PFSK-1 (cell line): Measurements from ENCODE around the gene OR2D3.

Experiments
- FOXP2 ChIP-seq: optimal IDR thresholded peaks from 2 replicates; pipeline ENCODE3; 2011; ENCODE audit warnings: borderline replicate concordance, control low read depth, inconsistent platforms; ENCODE audit not compliant: insufficient read depth; ENCODE audit errors: extremely low read length, extremely low read depth
- POLR2AphosphoS5 ChIP-seq: IDR thresholded peaks from 2 replicates; pipeline ENCODE4 v1.6.1; 2012; ENCODE audit warnings: low read depth, mild to moderate bottlenecking, control low read depth, low read length, moderate library complexity
- SIN3A ChIP-seq: IDR thresholded peaks from 2 replicates; pipeline ENCODE4 v1.6.1; 2012; ENCODE audit warnings: mild to moderate bottlenecking, low read length, moderate library complexity, borderline replicate concordance; ENCODE audit not compliant: insufficient read depth
- TAF1 ChIP-seq: IDR thresholded peaks from 2 replicates; pipeline ENCODE4 v1.6.1; 2012; ENCODE audit warnings: low read length, control low read depth, borderline replicate concordance; ENCODE audit not compliant: insufficient read depth
- TF ChIP-seq, protein P1 (sequence below), 2 experiments: IDR thresholded peaks; 2 replicates each; pipeline versions ENCODE4 v1.6.1 to v1.8.0; 2011 to 2012; ENCODE audit warnings: low read depth in 2 of 2, low read length in 2 of 2, control low read depth in 1 of 2, inconsistent platforms in 1 of 2, mild to moderate bottlenecking in 1 of 2, moderate library complexity in 1 of 2; ENCODE audit not compliant: insufficient read depth in 1 of 2

The OR2D3 gene

DNA sequence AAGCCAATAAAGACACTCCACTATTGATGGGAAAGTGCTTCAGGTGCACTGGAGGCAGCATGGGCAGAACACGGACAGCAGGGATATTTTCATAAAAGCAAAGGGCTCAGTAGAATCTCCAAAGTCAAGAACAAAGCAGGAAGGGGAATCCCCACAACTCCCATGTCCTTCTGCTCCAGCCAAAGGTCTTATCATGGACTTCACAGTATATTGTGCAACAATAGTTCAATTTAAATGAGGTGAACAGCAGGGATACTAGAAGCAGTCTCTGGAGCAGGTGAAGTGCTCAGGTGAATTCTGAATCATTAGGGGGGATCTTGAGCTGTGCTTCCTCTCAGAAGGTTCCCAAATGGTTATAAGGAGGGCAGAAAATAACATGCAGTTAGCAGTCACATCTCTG, 21.9 kb upstream of the OR2D3 start:
- no peak for TF ChIP-seq SIN3A
- TF ChIP-seq FOXP2, result no peak
- no peak for TF ChIP-seq TAF1
- TF ChIP-seq, protein P1, sequence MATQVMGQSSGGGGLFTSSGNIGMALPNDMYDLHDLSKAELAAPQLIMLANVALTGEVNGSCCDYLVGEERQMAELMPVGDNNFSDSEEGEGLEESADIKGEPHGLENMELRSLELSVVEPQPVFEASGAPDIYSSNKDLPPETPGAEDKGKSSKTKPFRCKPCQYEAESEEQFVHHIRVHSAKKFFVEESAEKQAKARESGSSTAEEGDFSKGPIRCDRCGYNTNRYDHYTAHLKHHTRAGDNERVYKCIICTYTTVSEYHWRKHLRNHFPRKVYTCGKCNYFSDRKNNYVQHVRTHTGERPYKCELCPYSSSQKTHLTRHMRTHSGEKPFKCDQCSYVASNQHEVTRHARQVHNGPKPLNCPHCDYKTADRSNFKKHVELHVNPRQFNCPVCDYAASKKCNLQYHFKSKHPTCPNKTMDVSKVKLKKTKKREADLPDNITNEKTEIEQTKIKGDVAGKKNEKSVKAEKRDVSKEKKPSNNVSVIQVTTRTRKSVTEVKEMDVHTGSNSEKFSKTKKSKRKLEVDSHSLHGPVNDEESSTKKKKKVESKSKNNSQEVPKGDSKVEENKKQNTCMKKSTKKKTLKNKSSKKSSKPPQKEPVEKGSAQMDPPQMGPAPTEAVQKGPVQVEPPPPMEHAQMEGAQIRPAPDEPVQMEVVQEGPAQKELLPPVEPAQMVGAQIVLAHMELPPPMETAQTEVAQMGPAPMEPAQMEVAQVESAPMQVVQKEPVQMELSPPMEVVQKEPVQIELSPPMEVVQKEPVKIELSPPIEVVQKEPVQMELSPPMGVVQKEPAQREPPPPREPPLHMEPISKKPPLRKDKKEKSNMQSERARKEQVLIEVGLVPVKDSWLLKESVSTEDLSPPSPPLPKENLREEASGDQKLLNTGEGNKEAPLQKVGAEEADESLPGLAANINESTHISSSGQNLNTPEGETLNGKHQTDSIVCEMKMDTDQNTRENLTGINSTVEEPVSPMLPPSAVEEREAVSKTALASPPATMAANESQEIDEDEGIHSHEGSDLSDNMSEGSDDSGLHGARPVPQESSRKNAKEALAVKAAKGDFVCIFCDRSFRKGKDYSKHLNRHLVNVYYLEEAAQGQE (IDR thresholded peaks at IDR 0.05; ENCODE audit: insufficient read depth in 1 of 2, low read depth in 2 of 2, low read length in 2 of 2), result no peak
- no peak for TF ChIP-seq POLR2AphosphoS5

DNA sequence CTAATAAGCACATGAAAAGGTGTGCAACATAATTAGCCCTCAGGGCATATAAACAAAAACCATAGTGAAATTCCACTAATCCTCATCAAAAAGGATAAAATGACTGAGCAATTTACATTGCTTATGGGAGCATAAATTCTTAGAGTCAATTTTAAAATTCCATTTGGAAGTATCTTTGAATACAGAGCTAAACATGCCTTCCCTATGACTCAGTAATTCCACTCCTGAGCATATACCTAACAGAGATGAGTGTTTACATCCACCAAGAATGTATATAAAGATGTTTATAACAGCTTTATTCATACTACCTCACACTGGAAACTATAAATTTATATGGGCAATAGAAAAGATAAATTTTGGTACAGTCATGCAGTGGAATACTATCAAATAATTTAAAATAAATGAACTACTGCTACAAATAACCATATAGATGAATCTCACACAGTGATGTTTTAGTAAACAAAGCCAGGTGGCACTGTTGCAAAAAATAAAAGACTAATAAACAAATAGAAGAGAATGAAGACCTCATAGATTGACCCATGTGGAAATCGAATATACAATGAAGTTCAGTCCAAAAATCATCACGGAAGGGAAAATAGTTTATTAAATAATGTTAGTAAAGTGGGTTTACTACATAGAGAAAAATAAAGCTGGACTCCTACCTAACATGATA, 20.3 kb upstream of the OR2D3 start:
- TF ChIP-seq, protein P1 (IDR thresholded peaks at IDR 0.05; ENCODE audit: insufficient read depth in 1 of 2, low read depth in 2 of 2, low read length in 2 of 2), result no peak
- TF ChIP-seq SIN3A, result no peak
- no peak for TF ChIP-seq FOXP2
- TF ChIP-seq TAF1, result no peak
- no peak for TF ChIP-seq POLR2AphosphoS5

DNA sequence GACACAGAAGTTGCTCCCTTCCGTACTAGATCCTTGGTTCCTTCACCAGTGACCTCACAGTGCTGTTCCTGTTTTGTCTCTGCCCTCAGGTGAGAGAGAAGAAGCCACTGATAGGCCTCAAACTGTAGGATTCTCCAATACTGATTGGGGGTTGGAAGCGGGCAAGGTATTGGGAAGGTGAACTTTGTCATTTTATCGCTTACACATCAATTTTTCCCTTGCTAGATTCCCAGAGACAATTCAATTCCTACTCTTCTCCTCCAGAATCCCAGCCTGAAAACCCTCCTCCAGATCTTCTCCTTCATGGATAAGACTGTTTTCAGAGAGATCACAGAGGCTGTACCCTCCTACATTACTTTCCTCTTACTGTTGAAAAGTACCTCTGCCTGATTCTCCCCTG, 9.4 kb upstream of the OR2D3 start:
- TF ChIP-seq TAF1 (no peak), SIN3A (no peak), POLR2AphosphoS5 (no peak), FOXP2 (no peak)
- TF ChIP-seq, protein P1 (IDR thresholded peaks at IDR 0.05; ENCODE audit: insufficient read depth in 1 of 2, low read depth in 2 of 2, low read length in 2 of 2), result no peak

DNA sequence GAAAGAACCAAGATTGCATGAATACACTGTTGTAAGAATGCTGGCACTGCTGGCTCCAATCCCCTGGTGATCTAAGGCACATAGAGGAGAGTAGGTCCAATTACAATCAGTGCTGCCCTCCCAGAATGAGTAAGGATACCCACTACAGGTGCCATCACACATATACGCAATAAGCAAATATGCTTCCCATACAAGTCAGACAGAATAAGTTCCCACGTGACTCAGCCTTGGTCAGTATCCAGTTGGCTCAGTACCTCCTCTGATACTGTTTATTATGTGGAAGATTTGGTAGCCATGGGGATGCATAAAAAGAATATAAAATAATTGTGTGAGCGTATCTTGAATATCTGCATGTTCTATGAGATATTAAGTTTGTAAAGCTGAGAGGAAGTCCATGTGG, 8.9 kb upstream of the OR2D3 start:
- TF ChIP-seq FOXP2 (no peak), TAF1 (no peak), SIN3A (no peak), POLR2AphosphoS5 (no peak)
- TF ChIP-seq, protein P1 (IDR thresholded peaks at IDR 0.05; ENCODE audit: insufficient read depth in 1 of 2, low read depth in 2 of 2, low read length in 2 of 2), result no peak
